Cardiac ventricle fibroblast (primary cell): Measurements from ENCODE around the gene CACNB2. TPM values are rescaled to one million over a fixed set of nuclear protein-coding genes. Genes with fewer than 3 reads are reported as not detected.

ENCODE experiments used
- total RNA-seq: library from RNA; depleted of rRNA; stranded (reverse); fragments of >200 nt; gene quantifications from 2 replicates; pipeline ENCODE4 v1.2.3, GENCODE V29; 2015

The CACNB2 gene
- 0.06 and 0.15 TPM in 2 replicates for total RNA-seq

DNA sequence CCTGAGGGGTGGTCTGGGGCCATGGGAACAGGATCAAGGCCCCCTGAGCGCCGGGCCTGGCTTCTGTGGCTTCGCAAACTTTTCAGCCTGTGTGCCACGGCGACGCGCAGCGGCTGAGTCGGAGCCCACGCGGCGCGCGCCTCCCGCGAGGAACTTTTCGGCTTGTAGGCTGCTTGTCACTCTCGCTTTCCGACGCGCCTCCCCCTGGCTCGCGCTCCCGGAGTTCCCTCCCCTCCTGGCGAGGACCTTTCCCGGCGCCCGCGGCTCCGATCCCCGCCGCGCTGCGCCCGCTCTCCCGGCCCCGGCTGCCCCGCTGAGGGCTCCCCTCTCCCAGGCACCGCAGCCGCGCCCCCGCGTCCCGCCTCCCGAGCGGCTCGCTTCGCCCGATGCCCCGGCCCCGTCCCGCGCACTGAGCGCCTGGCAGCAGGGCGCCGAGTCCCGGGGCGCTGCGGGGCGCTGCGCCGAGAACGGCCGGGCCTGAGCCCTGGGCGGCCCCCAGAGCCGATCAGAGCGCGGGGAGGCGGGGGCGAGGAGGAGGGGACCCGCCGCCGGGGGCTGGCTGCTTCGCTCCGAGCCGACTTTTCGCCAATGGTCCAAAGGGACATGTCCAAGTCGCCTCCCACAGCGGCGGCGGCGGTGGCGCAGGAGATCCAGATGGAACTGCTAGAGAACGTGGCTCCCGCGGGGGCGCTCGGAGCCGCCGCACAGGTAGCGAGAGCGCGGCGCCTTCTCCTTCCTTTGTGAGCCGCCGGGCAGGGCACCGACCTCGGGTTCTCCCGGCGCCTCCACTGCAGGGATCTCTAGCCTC lies at the start of gene CACNB2:
Gene CACNB2 (plus strand): TSS at position 276 of the 808 bp plus-strand sequence.

Other genes with a start within 250 kb of the CACNB2 start
- not detected in 2 replicates for gene SLC39A12, start 188.5 kb upstream of the CACNB2 start, total RNA-seq